Measurements from ENCODE around the gene CNN2.

The CNN2 gene

GRCh38 chr19:1052349-1052975 is 26.1 kb downstream of the CNN2 start:
- DNase-seq, result no peak

DNA sequence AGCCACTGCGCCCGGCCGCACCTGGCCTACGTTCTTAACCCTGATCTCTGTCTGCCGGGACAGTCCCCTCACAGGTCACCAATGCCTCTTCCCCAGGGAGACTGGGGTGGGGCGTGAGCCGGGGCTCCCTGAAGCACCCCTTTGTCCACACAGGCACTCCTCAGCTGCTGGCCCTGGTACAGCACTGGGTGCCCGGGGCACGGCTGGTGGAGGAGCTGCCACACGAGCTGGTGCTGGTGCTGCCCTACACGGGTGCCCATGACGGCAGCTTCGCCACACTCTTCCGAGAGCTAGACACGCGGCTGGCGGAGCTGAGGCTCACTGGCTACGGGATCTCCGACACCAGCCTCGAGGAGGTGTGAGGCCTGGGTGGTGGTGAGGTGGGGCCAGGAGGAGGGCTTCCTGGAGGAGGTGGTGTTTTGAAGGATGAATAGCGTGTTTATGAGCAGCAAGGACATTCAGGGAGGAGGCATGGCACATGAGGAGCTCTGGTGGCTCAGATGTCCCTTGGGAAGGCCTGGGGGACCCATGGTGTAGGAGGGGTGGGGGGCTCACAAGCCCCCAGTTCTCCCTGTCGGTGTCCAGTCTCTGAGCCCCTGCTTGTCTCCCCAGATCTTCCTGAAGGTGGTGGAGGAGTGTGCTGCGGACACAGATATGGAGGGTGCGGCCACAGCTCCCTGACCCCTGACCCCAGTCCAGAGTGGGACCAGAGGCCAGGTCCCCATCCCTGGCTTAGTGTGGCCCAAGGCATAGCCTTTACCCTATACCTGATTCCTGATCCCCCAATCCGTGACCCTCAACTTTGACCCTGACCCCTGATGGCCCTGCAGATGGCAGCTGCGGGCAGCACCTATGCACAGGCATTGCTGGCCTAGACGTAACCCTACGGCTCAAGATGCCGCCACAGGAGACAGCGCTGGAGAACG is 27.0 kb downstream of the CNN2 start:
- DNase-seq, result no peak

- DNase-seq, result no peak
Measured at GRCh38 chr19:1054102-1055027, 28.0 kb downstream of the CNN2 start.

GRCh38 chr19:1055028-1055425 is 28.6 kb downstream of the CNN2 start:
- DNase-seq, result no peak

DNA sequence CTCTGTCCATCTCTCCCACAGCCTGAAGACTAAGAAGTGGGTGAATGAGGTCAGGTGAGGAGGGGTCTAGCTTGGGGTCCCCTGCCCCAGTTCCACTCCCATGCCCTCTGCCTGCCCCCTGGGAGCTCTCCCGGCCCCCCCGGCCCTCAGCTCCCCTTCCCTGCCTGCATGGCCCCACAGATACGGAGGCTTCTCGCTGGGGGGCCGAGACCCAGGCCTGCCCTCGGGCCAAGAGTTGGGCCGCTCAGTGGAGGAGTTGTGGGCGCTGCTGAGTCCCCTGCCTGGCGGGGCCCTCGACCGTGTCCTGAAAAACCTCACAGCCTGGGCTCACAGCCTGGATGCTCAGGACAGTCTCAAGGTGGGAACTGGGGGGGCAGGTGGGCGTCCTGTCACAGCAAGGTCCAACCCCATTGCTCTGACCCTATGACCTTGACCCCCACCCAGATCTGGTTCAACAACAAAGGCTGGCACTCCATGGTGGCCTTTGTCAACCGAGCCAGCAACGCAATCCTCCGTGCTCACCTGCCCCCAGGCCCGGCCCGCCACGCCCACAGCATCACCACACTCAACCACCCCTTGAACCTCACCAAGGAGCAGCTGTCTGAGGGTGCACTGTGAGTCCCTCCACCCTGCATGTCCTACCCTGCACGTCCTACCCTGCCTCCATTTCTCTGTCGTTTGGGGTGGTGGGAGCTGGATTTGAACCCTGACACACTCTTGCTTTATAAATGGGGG is 29.6 kb downstream of the CNN2 start:
- DNase-seq, result no peak

- DNase-seq, result no peak
Measured at GRCh38 chr19:1057176-1057855, 30.9 kb downstream of the CNN2 start.

- no peak for DNase-seq
Measured at GRCh38 chr19:1058112-1058511, 31.7 kb downstream of the CNN2 start.

GRCh38 chr19:1060689-1061088 is 34.3 kb downstream of the CNN2 start:
- no peak for DNase-seq

DNA sequence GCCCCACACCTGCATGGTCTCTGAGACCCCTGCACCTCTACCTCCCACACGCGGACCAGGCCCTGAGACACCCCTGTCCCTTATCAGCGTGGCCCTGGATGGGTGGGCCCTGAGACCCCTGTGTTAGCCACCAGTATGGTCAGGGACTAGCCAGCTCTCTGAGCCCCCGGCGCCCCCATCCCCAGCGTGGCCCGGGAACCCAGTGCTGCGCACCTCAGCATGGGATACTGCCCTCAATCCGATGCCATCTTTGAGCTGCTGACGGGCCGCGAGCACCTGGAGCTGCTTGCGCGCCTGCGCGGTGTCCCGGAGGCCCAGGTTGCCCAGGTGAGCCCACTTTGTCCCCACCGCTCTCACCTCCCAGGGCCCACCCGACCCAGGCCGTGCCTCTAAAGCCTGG is 35.6 kb downstream of the CNN2 start:
- DNase-seq, result no peak

DNA sequence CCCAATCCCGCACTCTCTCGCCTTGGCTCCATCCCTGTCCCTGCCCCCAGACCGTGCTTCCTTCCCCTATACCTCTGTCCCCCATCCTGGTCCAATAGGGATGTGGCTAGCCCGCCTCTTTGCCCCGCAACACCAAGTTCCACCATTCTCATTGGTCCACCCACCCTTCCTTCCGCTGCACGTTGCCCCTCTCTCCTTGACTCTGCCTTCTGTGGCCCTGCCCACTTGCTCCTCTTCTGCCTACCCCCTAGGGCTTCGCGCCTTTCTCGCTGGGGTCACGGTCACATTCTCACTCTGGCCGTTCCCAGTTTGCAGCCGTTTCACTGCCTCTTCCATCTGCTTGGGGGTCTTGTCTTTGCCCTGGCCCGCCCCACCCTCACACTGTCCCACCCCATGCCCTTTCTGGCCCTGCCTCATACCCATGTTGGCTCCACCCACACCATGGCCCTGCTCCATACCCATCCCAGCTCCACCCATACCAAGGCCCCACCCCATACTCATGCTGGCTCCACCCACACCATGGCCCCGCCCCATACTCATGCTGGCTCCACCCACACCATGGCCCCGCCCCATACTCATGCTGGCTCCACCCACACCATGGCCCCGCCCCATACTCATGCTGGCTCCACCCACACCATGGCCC is 36.1 kb downstream of the CNN2 start:
- peak in 1 of 2 donors; percentile 49 for DNase-seq

DNA sequence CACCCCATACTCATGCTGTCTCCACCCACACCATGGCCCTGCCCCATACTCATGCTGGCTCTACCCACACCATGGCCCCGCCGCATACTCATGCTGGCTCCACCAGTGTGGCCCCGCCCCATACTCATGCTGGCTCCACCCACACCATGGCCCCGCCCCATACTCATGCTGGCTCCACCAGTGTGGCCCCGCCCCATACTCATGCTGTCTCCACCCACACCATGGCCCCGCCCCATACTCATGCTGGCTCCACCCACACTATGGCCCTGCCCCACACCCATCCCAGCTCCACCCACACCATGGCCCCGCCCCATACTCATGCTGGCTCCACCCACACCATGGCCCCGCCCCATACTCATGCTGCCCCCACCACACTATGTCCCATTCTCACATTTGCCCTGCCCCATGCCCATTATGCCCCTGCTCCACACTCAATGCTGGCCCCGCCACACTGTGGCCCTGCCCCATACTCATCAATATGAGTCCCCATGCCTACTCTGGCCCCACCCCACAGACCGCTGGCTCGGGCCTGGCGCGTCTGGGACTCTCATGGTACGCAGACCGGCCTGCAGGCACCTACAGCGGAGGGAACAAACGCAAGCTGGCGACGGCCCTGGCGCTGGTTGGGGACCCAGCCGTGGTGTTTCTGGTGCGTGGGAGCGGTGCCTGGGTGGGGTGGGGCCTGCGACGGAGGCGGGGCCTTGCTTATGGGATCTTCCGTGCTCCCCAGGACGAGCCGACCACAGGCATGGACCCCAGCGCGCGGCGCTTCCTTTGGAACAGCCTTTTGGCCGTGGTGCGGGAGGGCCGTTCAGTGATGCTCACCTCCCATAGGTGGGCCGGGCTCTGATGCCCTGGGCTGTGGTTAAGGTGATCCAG is 36.9 kb downstream of the CNN2 start:
- DNase-seq, result peak in 1 of 2 donors; percentile 64

DNA sequence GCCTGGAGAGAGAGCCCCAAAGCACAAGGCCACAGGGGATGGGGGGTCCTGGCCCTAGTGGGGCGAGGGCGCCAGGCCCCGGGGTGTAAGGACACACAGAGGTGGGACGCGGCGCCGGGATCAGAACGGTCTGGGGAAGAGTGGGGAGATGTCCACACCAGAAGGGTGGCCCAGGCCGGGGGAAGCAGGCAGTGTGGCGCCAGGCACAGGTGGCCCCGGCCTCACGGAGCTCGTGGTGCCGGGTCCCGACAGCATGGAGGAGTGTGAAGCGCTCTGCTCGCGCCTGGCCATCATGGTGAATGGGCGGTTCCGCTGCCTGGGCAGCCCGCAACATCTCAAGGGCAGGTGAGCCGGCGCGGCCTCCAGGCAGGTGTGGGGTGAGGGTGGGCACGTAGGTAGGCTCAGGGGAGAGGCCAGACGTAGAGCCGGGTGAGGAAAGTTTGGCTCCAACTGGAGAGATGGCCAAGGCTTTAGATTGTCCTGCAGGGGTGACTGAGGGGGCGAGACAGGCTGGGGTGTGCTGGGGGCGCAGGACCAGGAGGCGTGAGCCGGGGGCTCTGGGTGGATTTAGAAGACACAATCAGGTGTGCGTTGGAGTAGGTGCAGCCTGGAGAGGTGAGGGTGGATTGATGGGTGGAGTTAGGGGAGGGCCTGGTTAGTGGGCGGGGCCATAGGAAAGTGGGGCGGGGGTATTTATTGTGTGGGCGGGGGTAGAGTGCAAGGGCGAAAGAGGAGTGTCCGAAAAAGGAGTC is 37.7 kb downstream of the CNN2 start:
- no peak for DNase-seq

- peak; percentile 66 to 71 for DNase-seq
Measured at GRCh38 chr19:1064661-1065605, 38.5 kb downstream of the CNN2 start.

DNA sequence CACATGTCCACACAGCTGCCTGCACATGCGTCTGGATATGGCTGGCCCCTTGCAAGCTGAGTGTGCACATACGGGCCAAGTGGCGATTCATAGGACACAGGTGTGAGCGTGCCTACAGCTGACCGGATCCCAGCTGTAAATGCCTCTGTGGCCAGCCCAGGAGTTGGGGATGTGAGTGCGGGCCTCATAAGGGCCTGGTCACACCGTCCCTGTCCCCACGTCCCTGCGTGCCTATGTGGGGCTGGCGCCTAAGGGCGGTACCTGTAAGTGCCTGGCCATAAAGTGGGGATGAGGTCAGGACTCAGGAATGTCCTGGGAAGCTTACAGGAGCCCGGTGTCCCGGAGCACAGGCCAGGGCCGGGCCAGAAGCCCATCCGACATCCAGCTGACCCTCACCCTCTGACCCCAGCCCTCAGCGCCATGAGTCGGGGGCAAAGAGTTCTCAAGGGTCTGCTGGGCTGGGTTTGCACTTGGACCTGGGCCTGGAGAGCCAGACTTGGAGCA is 39.2 kb downstream of the CNN2 start:
- DNase-seq, result no peak

- no peak for DNase-seq
Measured at GRCh38 chr19:1066251-1066747, 39.9 kb downstream of the CNN2 start.

- DNase-seq, result peak; percentile 66 to 76
Measured at GRCh38 chr19:1066748-1067340, 40.4 kb downstream of the CNN2 start, which contains the start of gene ARHGAP45. Gene ARHGAP45, plus strand, starts transcription at chr19:1067167. Its CDS starts 239 bp downstream, at chr19:1067406.

GRCh38 chr19:1067341-1067957 is 41.0 kb downstream of the CNN2 start:
- no peak for DNase-seq
